Neural cell (in vitro differentiated cells): ENCODE data around the gene ST6GALNAC3.

ENCODE experiments used
- EZH2 ChIP-seq: fragments of 200-600, 300-800 bp; shearing (Covaris generic), sonication (generic); IDR thresholded peaks from 2 replicates; pipeline ENCODE4 v1.6.1; 2014; ENCODE audit warnings: antibody characterized with exemption, low read length, borderline replicate concordance, mild to moderate bottlenecking; ENCODE audit not compliant: insufficient read depth, poor library complexity, severe bottlenecking
- TAF1 ChIP-seq: IDR thresholded peaks from 2 replicates; pipeline ENCODE4 v1.6.1; 2012; ENCODE audit warnings: low read depth
- TF ChIP-seq, protein P1 (sequence below): fragments of 450-650 bp; IDR thresholded peaks from 2 replicates; pipeline ENCODE4 v1.5.1; 2014; ENCODE audit warnings: antibody characterized with exemption, mild to moderate bottlenecking, moderate library complexity; ENCODE audit not compliant: poor library complexity, severe bottlenecking

DNA sequence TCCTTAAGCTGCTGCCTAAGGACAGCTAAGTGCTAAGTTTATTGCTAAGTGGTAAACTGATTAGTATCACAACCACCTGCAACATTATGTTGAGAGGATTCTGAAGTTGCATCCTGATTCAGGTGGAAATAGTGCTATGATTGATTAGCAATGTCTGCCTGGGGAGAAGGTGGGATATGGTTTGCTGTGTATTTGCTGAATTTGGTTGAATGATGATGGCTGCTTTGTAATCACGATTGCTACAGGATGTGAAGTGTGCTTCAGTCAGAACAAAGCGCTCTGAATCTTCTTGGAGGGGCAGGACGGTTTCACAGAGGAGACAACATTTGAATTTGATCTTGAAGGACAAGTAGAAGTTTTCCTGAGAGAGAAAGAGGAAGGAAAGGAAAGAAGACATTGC, 226.0 kb downstream of the ST6GALNAC3 start:
- TF ChIP-seq EZH2 (no peak), TAF1 (no peak)
- TF ChIP-seq, protein P1, sequence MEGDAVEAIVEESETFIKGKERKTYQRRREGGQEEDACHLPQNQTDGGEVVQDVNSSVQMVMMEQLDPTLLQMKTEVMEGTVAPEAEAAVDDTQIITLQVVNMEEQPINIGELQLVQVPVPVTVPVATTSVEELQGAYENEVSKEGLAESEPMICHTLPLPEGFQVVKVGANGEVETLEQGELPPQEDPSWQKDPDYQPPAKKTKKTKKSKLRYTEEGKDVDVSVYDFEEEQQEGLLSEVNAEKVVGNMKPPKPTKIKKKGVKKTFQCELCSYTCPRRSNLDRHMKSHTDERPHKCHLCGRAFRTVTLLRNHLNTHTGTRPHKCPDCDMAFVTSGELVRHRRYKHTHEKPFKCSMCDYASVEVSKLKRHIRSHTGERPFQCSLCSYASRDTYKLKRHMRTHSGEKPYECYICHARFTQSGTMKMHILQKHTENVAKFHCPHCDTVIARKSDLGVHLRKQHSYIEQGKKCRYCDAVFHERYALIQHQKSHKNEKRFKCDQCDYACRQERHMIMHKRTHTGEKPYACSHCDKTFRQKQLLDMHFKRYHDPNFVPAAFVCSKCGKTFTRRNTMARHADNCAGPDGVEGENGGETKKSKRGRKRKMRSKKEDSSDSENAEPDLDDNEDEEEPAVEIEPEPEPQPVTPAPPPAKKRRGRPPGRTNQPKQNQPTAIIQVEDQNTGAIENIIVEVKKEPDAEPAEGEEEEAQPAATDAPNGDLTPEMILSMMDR = no peak
